SK-N-MC (cell line): ENCODE measurements around the gene RASAL1.

ENCODE experiments used
- EZH2 ChIP-seq: fragments of 200-600 bp; sonication (generic); IDR thresholded peaks from one replicate; pipeline ENCODE4 v1.6.1; 2017; ENCODE audit warnings: antibody characterized with exemption
- POLR2AphosphoS5 ChIP-seq: IDR thresholded peaks from 2 replicates; pipeline ENCODE4 v1.6.1; 2012; ENCODE audit warnings: mild to moderate bottlenecking, low read depth, low read length, borderline replicate concordance

- TF ChIP-seq POLR2AphosphoS5 (no peak), EZH2 (no peak)
Measured at GRCh38 chr12:113114447-113115178, 20.9 kb downstream of the RASAL1 start.
